Smooth muscle cell of trachea (primary cell): ENCODE data around the gene SYNPO2. TPM values are rescaled to one million over a fixed set of nuclear protein-coding genes. Genes with fewer than 3 reads are reported as not detected.

Experiments
- total RNA-seq: library from RNA; depleted of rRNA; stranded (reverse); fragments of >200 nt; gene quantifications from 2 replicates; pipeline ENCODE4 v1.2.1, GENCODE V29; 2014

The SYNPO2 gene
- 2.0 and 6.5 TPM in 2 replicates for total RNA-seq

GRCh38 chr4:118888666-118889311 lies at the start of gene SYNPO2:
SYNPO2 (plus strand) TSS chr4:118888854; CDS start chr4:118889037, 183 bp downstream.

Other genes with a start within 250 kb of the SYNPO2 start
- 23.3 and 85.2 TPM in 2 replicates for gene METTL14, start 203.5 kb upstream of the SYNPO2 start, total RNA-seq
- 97.4 and 116 TPM in 2 replicates for gene SEC24D, start 52.7 kb upstream of the SYNPO2 start, total RNA-seq
- gene MYOZ2, start 247.0 kb downstream of the SYNPO2 start, total RNA-seq = 0.15 and 0.50 TPM in 2 replicates